Heart left ventricle (tissue), 16 donors: ENCODE results near the gene TMC3. TPM values are rescaled to one million over a fixed set of nuclear protein-coding genes. Genes with fewer than 3 reads are reported as not detected.
"Not testable (repeated sequence)": the region's sequence is repeated elsewhere in the genome, so short reads cannot be mapped to it uniquely, and the experiment has no call there.

Source experiments
- ATAC-seq, 4 donors: fragments of 200-7000 bp; cut with Tn5 transposase; one replicate each; pipeline ENCODE4 v1.9.1; 2020 to 2022; ENCODE audit warnings: moderate library complexity in 4 of 4, mild to moderate bottlenecking in 3 of 4, moderate number of reproducible peaks in 1 of 4
- DNase-seq, 5 donors: peaks; one replicate each; pipeline ENCODE4 v3.0.0-alpha.2; 2020
- H3K27ac ChIP-seq, 12 donors: fragments of 200-600 bp; sonication (generic) in 4 of 12; one replicate each; pipeline versions ENCODE4 v1.5.0 to v1.8.0; 2016 to 2022; ENCODE audit warnings: mild to moderate bottlenecking in 2 of 12
- H3K27me3 ChIP-seq, 9 donors: fragments of 200-600 bp; sonication (generic) in 2 of 9; one replicate each; pipeline versions ENCODE4 v1.5.1 to v1.8.0; 2016 to 2022; ENCODE audit warnings: mild to moderate bottlenecking in 3 of 9
- H3K36me3 ChIP-seq, 9 donors: fragments of 200-600 bp; sonication (generic) in 2 of 9; one replicate each; pipeline versions ENCODE4 v1.5.0 to v1.8.0; 2018 to 2022; ENCODE audit warnings: mild to moderate bottlenecking in 2 of 9
- H3K4me1 ChIP-seq, 12 donors: fragments of 200-600 bp; sonication (generic) in 4 of 12; one replicate each; pipeline versions ENCODE4 v1.5.0 to v1.8.0; 2016 to 2022; ENCODE audit warnings: mild to moderate bottlenecking in 3 of 12
- H3K4me3 ChIP-seq, 12 donors: fragments of 200-600 bp; sonication (generic) in 4 of 12; one replicate each; pipeline versions ENCODE4 v1.5.0 to v1.8.0; 2017 to 2022; ENCODE audit warnings: mild to moderate bottlenecking in 9 of 12, moderate library complexity in 4 of 12
- H3K9me3 ChIP-seq, 12 donors: fragments of 200-600 bp; sonication (generic) in 4 of 12; one replicate each; pipeline versions ENCODE4 v1.5.0 to v1.8.0; 2016 to 2022; ENCODE audit warnings: mild to moderate bottlenecking in 1 of 12
- POLR2A ChIP-seq, 2 donors: fragments of 450-650 bp; IDR thresholded peaks; one replicate each; pipeline ENCODE4 v1.6.1; 2017; ENCODE audit warnings: antibody characterized with exemption in 2 of 2, mild to moderate bottlenecking in 2 of 2, moderate library complexity in 2 of 2
- WGBS, 4 donors: extraction: QIAGEN DNeasy Blood & Tissue Kit in 2 of 4; methylation state at CpG; one replicate each; pipeline versions ENCODE4 v1.1.5 to v1.1.7; 2013 to 2018; 5-methylcytosine and 5-hydroxymethylcytosine counted together
- intact Hi-C, 10 donors: fragments of 100-400 bp; cut with DNase I; formaldehyde crosslinking; loops; one replicate each; pipeline versions ENCODE4 v1.11.1 to v1.14.2; 2022
- polyA plus RNA-seq, 2 donors: library from polyadenylated mRNA; stranded (reverse); fragments of 200-250 nt; gene quantifications; one replicate each; pipeline ENCODE4 v1.2.3, GENCODE V29; 2013
- total RNA-seq, 9 donors: library from RNA; depleted of rRNA in 2 of 9; stranded (reverse); fragments of >200 nt in 2 of 9; fragmentation: NEBNext Ultra II Directional in 3 of 9; extraction: Animal tissue kit (Norgen Biotek cat#: 25700) in 3 of 9; gene quantifications; one replicate each; pipeline versions ENCODE4 v1.1.0 to v1.2.4, GENCODE V29; 2016 to 2023
- TF ChIP-seq, protein P1 (sequence below), 12 donors: fragments of 200-600 bp; sonication (generic) in 4 of 12; IDR thresholded peaks; one replicate each; pipeline versions ENCODE4 v1.5.0 to v1.8.0; 2018 to 2022; ENCODE audit warnings: antibody characterized with exemption in 12 of 12, mild to moderate bottlenecking in 5 of 12
- donor health status: ischemic (EF 13 %, LVEDD 7.1; RV severe dilation, severe dysfunction).
- donor health status: healthy with polysubstance abuse.
- donor health status: DM: no; HTN: yes; CAD: no.
- donor health status: DM: no; HTN: no; CAD: no.
- donor health status: ischemic (EF 25% LVEDD 6.9; RV normal size, moderate dysfunction).
- donor health status: ischemic (EF 25% LVEDD 5.7; RV mildly dilated, moderate dysfunction).
- donor health status: healthy.
- donor health status: DM: yes; HTN: yes; CAD: no.
- donor health status: ischemic (EF 35%, LVEDD 5.7; RV mildly dilated, moderate dysfunction).
- donor health status: nonischemic (EF 11% LVEDD 7.7; RV severe dilation, severe dysfunction).
- donor health status: DM: yes; HTN: yes; CAD: no.
- donor health status: PGD.
- donor health status: ischemic (EF 29% LVEDD 5.4; RV normal size, mild dysfunction).
- donor health status: nonischemic (EF 23%, LVEDD 6.1; RV moderate dilation, normal function).

Gene TMC3
- total and polyA plus RNA-seq, 11 donors, result 0.19 TPM; not detected in 10

DNA sequence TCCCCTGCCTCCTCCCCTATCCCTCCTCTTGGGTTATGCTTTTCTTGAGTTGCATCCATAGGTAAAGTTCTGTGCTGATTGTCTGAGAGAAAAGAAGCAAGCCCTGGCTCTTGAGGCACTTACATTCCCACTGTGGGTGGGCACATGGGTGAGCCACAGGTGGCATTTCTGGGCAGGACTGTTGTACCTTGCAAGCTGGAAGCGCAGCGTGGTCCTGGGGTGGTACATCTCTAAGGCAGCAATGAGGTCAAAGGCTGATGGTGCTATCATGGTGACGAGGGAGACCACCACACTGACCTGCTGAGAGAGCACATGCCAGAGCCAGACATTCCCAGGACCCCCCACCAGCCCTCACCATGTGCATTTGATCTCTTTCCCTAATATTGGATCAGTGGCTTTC is 24.7 kb downstream of the TMC3 start:
- WGBS, 4 donors, result 93 to 97% (median 94%) methylated on average over 3 of the region's 3 CpGs
- H3K4me3 ChIP-seq, result no peak overlapping the region
- ATAC-seq, result no peak
- intact Hi-C loops, result loop anchor here in 1 of 10 donors (5.0 kb wide), 1 partner anchor 33 kb away; no protein-coding TSS in a partner anchor
- H3K4me1 ChIP-seq, result no peaks in the 10 kb centered on the region
- H3K27me3 ChIP-seq, result no peaks in the 10 kb centered on the region
- no peaks in the 10 kb centered on the region for H3K36me3 ChIP-seq
- no peak for DNase-seq
- no peaks in the 10 kb centered on the region for H3K9me3 ChIP-seq
- H3K27ac ChIP-seq, result no peak overlapping the region
- TF ChIP-seq, protein P1, sequence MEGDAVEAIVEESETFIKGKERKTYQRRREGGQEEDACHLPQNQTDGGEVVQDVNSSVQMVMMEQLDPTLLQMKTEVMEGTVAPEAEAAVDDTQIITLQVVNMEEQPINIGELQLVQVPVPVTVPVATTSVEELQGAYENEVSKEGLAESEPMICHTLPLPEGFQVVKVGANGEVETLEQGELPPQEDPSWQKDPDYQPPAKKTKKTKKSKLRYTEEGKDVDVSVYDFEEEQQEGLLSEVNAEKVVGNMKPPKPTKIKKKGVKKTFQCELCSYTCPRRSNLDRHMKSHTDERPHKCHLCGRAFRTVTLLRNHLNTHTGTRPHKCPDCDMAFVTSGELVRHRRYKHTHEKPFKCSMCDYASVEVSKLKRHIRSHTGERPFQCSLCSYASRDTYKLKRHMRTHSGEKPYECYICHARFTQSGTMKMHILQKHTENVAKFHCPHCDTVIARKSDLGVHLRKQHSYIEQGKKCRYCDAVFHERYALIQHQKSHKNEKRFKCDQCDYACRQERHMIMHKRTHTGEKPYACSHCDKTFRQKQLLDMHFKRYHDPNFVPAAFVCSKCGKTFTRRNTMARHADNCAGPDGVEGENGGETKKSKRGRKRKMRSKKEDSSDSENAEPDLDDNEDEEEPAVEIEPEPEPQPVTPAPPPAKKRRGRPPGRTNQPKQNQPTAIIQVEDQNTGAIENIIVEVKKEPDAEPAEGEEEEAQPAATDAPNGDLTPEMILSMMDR (IDR thresholded peaks at IDR 0.05), result no peak
- TF ChIP-seq POLR2A (IDR thresholded peaks at IDR 0.05), result no peak

DNA sequence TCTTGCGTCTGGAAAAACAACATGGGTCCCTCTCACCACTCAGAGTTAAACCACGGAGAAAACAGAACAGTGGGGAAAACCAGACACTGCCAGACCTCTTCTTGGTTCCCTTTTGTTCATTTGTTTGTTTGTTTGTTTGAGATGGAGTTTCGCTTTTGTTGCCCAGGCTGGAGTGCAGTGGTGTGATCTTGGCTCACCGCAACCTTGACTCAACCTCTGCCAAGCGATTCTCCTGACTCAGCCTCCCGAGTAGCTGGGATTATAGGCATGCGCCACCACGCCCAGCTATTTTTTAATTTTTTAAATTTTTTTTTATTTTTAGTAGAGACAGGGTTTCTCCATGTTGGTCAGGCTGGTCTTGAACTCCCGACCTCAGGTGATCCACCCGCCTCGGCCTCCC is 25.3 kb downstream of the TMC3 start:
- 93 to 95% (median 94%) methylated on average over 11 of the region's 11 CpGs for WGBS, 4 donors
- H3K4me3 ChIP-seq, ATAC-seq, H3K27ac ChIP-seq, DNase-seq, H3K9me3 ChIP-seq, H3K36me3 ChIP-seq, H3K27me3 ChIP-seq, H3K4me1 ChIP-seq: not testable (repeated sequence)
- intact Hi-C loops, result loop anchor here in 1 of 10 donors (5.0 kb wide), 1 partner anchor 34 kb away; no protein-coding TSS in a partner anchor

DNA sequence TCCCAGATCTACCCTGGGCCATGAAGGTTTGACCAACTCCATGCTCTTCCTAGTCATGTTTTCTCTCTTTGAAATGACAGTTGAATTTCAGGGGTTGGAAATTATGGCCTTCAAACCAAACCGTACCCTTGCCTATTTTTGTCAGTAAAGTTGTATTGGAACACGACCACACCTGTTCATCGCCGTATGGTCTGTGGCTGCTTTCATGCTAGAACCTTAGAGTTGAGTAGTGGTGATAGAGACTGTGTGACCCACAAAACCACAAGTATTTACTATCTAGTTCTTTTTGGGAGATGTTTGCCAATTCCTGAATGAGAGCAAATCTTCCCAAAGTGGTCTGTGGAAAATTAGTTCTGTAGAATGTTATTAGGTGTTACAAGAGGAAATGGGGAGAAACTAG is 26.1 kb downstream of the TMC3 start:
- Histone ChIP-seq H3K36me3 (no peaks in the 10 kb centered on the region), H3K27me3 (no peaks in the 10 kb centered on the region), H3K4me3 (no peak overlapping the region), H3K27ac (no peak overlapping the region), H3K9me3 (no peaks in the 10 kb centered on the region), H3K4me1 (no peaks in the 10 kb centered on the region)
- WGBS, 4 donors, result 94 to 99% (median 96%) methylated on average over 4 of the region's 4 CpGs
- TF ChIP-seq, protein P1 (IDR thresholded peaks at IDR 0.05), result no peak
- TF ChIP-seq POLR2A (IDR thresholded peaks at IDR 0.05), result no peak
- ATAC-seq (no peak), DNase-seq (no peak)
- intact Hi-C loops, result loop anchor here in 1 of 10 donors (5.0 kb wide), 1 partner anchor 34 kb away; no protein-coding TSS in a partner anchor

DNA sequence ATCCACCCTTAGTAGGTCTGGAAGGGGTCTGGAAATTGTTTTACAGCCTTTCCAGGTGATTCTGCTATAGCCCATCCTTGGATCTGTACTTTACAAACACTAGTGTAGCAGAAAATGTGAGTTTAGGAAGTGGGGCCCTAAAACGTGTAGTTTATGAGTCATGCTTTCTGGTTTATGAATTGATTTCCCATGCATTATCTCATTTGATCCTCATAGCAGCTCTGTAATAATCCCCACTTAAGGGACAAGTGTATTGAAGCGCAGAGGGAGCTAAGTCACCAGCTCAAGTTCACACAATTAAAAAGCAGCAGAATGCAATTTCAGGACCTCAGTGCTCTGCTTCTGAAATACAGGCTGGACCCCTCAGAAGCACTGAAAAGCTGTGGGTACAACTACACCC is 27.4 kb downstream of the TMC3 start:
- no peaks in the 10 kb centered on the region for H3K9me3 ChIP-seq
- 70 to 71% (median 70%) methylated on average over 2 of the region's 2 CpGs for WGBS, 4 donors
- DNase-seq (no peak), ATAC-seq (no peak)
- TF ChIP-seq, protein P1 (IDR thresholded peaks at IDR 0.05), result no peak
- no peak for TF ChIP-seq POLR2A (IDR thresholded peaks at IDR 0.05)
- intact Hi-C loops, result loop anchor here in 1 of 10 donors (5.0 kb wide), 1 partner anchor 36 kb away; no protein-coding TSS in a partner anchor
- no peaks in the 10 kb centered on the region for H3K27me3 ChIP-seq
- no peak overlapping the region for H3K4me3 ChIP-seq
- no peaks in the 10 kb centered on the region for H3K4me1 ChIP-seq
- H3K36me3 ChIP-seq, result no peaks in the 10 kb centered on the region
- no peak overlapping the region for H3K27ac ChIP-seq

DNA sequence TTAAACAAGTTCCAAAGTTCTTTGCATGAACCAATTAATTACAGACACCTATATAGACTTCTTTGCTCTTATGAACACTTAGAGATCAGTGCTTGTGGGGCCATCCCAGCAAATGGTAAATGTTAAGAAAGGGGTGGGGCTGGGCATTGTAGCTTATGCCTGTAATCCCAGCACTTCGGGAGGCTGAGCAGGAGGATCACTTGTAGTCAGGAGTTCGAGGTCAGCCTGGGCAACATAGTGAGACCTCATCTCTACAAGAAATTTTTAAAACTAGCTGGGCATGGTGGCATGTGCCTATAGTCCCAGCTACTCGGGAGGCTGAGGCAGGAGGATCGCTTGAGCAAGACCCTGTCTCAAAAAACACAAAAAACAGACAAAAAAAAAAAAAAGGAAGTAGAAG is 30.6 kb downstream of the TMC3 start:
- 91 to 96% (median 92%) methylated on average over 4 of the region's 4 CpGs for WGBS, 4 donors
- H3K27ac ChIP-seq, result no peak overlapping the region
- no peaks in the 10 kb centered on the region for H3K9me3 ChIP-seq
- no peak overlapping the region for H3K4me3 ChIP-seq
- H3K36me3 ChIP-seq, result no peaks in the 10 kb centered on the region
- no peak for ATAC-seq
- TF ChIP-seq POLR2A (IDR thresholded peaks at IDR 0.05), result no peak
- TF ChIP-seq, protein P1 (IDR thresholded peaks at IDR 0.05), result no peak
- intact Hi-C loops, result no loop called here
- no peak for DNase-seq
- H3K27me3 ChIP-seq, result no peaks in the 10 kb centered on the region
- peaks cover 0 to 9% (median 0%) of the 10 kb centered on the region in 12 donors for H3K4me1 ChIP-seq
